GM11168 (cell line): ENCODE data around the gene SYTL3.
"Not testable (repeated sequence)": the region's sequence is repeated elsewhere in the genome, so short reads cannot be mapped to it uniquely, and the experiment has no call there.

ENCODE experiments used
- in situ Hi-C: fragments of 300-500 bp; cut with MboI; formaldehyde crosslinking; loops from one replicate; pipeline ENCODE4 v1.12.0; 2022; ENCODE audit warnings: low sequenced_read_pairs; ENCODE audit not compliant: unreplicated experiment

Gene SYTL3

GRCh38 chr6:158660333-158660754, 10.5 kb downstream of the SYTL3 start:
- in situ Hi-C loops = no loop called here

GRCh38 chr6:158661156-158661685, 11.4 kb downstream of the SYTL3 start:
- in situ Hi-C loops = no loop called here

DNA sequence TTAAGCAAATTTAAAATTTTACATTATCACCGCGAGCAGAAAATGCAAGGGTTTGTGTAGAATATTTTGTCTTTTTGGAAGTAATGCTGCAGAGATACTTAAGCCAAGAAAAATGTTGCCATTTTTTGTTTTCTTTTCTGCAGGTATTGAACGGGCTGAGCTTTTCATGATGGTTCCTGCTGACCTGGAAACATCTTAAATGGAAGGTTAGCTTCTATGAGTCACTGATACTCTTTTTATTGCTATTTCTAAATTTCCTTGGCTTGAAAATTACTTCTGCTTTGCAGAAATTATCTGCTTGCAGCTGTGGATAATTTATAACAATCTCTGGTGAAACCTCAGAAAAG, 12.7 kb downstream of the SYTL3 start:
- in situ Hi-C loops = no loop called here

GRCh38 chr6:158662954-158663624, 13.2 kb downstream of the SYTL3 start:
- in situ Hi-C loops = no loop called here

DNA sequence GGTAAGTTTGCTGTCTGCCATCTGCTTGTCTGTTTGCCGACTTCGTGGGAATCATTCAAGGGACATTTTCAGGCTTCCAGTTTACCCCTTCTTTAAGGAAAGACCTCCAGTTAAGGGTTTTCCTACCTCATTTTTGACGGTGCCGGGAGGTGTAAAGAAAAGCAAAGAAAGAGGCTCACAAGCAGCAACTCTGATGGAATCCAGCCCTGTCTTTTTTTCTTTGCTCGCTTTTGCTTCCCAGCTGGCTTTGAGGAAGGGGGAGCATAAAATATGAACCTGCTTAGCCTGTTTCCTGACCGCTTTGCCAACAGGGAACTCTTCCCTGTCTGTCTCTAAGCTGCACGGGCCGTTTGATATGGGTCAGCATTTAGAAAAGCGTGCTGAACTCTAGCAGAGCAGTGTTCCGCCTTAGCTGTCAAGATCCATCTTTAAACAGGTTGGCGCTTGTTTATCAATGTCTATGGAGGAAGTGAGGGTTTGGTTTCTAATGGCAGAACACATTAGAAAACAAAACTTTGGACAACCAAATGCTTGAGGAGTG, 13.8 kb downstream of the SYTL3 start:
- in situ Hi-C loops = no loop called here

GRCh38 chr6:158665332-158665731, 15.5 kb downstream of the SYTL3 start:
- in situ Hi-C loops = no loop called here

GRCh38 chr6:158666628-158667359, 16.9 kb downstream of the SYTL3 start:
- in situ Hi-C loops = no loop called here

GRCh38 chr6:158667360-158667981, 17.6 kb downstream of the SYTL3 start:
- in situ Hi-C loops = no loop called here

DNA sequence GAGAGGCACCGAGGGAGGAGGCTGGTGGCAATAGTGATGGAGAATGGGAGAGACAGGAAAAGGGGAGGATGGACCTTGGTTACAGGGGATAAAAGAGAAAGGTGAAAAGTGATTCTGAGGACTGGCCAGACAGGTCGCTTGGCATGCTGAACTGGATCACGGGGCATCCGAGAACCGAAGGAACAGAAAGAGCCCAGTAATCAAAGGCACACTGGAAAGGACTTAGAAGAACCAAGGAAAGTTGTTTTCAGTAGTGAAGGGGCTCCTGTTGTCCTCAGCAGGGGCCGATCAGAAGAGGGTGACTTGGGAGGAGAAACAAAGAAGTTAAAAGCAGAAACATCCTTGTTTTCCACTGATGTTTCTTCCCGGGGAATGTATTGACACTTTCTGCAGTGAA, 18.9 kb downstream of the SYTL3 start:
- in situ Hi-C loops = no loop called here

DNA sequence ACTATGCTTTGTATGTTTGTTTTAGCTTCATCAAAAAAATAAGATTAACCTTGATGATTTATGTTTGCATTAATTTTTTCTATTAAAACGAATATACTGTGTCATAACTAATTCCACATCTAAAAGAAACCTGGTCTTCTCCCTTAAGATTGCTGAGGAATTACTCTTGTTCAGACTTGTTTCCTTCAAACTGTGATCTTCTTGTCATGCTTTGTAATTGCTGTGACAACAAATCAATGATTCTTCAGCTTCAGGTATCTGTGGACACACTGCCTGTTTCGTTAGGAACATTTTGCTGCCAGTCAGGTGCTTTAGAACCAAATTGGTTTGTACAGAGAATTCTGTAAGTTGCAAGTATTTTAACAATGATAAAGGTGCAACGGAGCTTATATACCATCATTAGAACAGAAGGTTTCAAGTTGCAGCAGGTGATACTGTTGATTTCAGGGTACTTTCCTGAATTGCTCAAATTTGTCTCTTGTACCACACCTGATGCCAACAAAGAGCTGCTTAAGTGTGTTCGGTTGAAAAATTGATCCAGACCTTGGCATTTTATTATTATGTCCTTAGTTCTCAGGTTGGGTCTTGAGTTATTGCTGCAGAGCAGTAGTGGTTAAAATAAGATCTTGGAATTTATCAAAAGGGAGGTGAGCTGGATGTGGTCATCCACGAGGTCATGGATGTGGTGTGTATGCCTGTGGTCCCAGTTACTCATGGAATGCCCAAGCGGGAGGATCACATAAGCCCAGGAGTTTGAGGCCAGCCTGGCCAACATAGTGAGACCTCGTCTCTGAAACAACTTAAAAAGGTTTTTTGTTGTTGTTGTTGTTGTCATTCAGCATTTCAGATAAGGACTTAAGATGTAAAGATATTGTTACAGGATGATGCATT, 19.5 kb downstream of the SYTL3 start:
- in situ Hi-C loops = no loop called here

GRCh38 chr6:158672119-158672518, 22.3 kb downstream of the SYTL3 start:
- in situ Hi-C loops = not testable (repeated sequence)

DNA sequence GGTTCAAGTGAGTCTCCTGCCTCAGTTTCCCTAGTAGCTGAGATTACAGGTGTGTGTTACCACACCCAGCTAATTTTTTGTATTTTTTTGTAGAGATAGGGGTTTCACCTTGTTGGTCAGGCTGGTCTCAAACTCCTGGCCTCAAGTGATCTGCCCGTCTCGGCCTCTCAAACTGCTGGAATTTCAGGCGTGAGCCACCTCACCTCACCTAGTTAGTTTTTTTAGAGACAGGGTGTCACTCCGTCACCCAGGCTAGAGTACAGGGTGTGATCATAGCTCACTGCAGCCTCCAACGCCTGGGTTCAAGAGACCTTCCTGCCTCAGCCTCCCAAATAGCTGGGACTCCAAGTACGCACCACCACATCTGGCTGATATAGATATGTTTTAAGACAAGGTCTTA, 22.9 kb downstream of the SYTL3 start:
- in situ Hi-C loops = no loop called here

- in situ Hi-C loops = no loop called here
Measured at GRCh38 chr6:158674342-158675131, 24.7 kb downstream of the SYTL3 start.

GRCh38 chr6:158677094-158677493, 27.2 kb downstream of the SYTL3 start:
- in situ Hi-C loops = not testable (repeated sequence)

GRCh38 chr6:158677906-158678578, 28.2 kb downstream of the SYTL3 start:
- in situ Hi-C loops = no loop called here

- in situ Hi-C loops = no loop called here
Measured at GRCh38 chr6:158680015-158680414, 30.2 kb downstream of the SYTL3 start.

DNA sequence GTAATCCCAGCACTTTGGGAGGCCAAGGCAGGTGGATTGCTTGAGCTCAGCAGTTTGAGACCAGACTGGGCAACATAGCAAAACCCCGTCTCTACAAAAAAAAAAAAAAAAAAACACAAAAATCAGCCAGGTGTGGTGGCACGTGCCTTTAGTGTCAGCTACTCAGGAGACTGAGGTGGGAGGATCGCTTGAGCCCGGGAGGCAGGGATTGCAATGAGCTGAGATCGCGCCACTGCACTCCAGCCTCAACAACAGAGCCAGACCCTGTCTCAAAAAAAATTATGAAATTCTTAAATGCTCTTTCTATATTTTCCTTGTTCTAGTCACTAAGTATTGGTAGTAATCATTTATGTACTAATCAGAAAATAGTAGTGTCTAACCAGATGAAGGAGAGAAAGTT, 30.6 kb downstream of the SYTL3 start:
- in situ Hi-C loops = no loop called here

DNA sequence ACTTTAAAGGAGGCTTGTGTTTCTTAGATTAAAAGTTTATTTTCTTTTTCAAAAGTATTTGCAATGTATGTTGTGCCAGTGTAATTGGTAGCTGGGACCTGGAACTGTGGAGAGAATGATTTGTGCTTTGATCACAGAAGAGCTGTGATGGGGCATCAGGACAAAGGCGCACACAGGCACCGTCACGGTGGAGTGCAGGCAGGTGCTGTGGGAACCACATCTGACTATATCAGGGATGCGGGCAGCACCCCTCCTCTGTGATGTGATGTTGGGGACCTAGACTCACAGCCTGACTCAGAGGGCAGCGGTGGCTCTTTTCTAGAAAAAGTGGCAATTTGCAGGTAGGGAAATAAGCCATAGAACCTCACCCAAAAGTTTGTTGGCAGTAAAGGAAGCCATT, 34.5 kb downstream of the SYTL3 start:
- in situ Hi-C loops = no loop called here
